ENCODE data around the gene CLEC2A. TPM values are rescaled to one million over a fixed set of nuclear protein-coding genes. Genes with fewer than 3 reads are reported as not detected.
A peak's percentile ranks its signal among the peaks of the same experiment; 100 is the strongest.

Gene CLEC2A
- total and polyA plus RNA-seq, 2 experiments from 2014 or later, result not detected

DNA sequence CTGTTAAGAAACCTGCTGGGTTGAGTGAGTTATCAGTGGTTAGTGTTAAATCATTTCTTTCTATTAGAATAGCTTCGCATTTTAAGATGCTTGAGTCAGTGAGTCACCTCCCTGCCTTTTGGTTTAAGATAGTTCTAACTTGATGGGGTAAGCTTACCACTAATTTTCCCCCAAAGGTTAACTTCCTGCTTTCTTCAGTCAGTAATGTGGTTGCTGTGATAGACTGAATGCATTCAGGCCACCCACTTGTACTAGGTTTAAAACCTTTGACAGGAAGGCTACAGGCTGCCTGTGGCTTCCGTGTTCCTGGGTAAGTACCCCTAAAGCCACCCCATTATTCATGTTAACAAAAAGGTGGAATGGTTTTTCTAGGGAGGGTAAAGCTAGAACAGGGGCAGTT lies 25.3 kb downstream of the CLEC2A start:
- H3K4me3 ChIP-seq, result no peak overlapping the region
- WGBS, 2 experiments (ENCODE audit: low coverage in 1 of 2, low lambda C conversion rate in 2 of 2, missing lambda C conversion rate in 2 of 2), result 47 to 62% methylated on average over 2 of the region's 2 CpGs
- peak; percentile 5 for DNase-seq
- H3K9me2 ChIP-seq (ENCODE audit: insufficient read depth), result no peaks in the 10 kb centered on the region
- no peaks in the 10 kb centered on the region for H4K20me1 ChIP-seq (ENCODE audit: insufficient read depth)
- H3K36me3 ChIP-seq (ENCODE audit: low read depth), result no peaks in the 10 kb centered on the region
- H3F3A ChIP-seq (ENCODE audit: insufficient read depth), result no peaks in the 10 kb centered on the region
- no peaks in the 10 kb centered on the region for H3K79me2 ChIP-seq (ENCODE audit: insufficient read depth)
- no peak overlapping the region for H3K27ac ChIP-seq
- H3K4me1 ChIP-seq (ENCODE audit: insufficient read depth), result no peaks in the 10 kb centered on the region
- H3K27me3 ChIP-seq (replicated peaks; ENCODE audit: insufficient read depth), result 0 out of 2 replicates have a peak, but pooled peaks cover 5% of the 10 kb centered on the region
- TF ChIP-seq EZH2 (IDR thresholded peaks at IDR 0.05; ENCODE audit: insufficient read depth, poor library complexity, severe bottlenecking) (no peak), EZH2phosphoT487 (IDR thresholded peaks at IDR 0.05; ENCODE audit: insufficient read depth, low read depth) (no peak)
- in situ Hi-C loops (cut with MboI), result no loop called here
- H3K9ac ChIP-seq, result no peak overlapping the region
- H3K4me2 ChIP-seq (ENCODE audit: unreplicated experiment), result no peak overlapping the region
- no peak overlapping the region for H2AFZ ChIP-seq
- H3K9me3 ChIP-seq (ENCODE audit: low read depth), result peaks cover 4% of the 10 kb centered on the region

DNA sequence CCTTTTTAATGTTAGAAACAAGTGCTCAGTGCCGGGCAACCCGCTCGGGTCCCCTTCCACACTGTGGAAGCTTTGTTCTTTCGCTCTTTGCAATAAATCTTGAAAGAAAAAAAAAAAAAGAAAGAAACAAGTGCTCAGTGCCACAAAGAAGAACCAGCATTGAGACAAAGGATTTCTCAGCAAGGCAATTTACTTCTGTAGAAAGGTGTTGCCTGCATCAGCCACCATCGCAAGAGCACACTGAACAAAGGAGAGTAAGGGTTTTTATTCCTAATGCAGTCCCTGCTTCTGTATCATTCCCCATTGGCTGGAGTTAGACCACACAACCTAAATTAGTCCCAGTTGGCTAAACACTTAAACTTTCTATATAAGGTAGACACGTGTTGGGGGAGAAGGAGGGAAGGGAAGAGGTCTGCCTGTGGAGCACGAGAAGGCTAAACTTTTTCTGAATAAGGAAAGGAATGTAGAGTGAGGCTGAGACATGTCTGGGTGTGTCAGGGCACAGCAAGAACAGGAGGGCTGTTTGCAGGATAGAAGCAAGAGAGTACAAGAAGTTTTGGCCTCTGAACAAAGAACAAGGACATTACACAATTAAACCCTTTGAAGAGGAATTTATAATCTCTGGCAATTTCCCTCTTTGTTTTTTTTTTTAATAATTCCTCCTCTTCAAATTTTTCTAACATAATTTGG lies 29.5 kb downstream of the CLEC2A start:
- Histone ChIP-seq H3K27me3 (replicated peaks; ENCODE audit: insufficient read depth) (peaks cover 5% of the 10 kb centered on the region; the same call in 1 of the 2 replicates), H3K9ac (no peak overlapping the region), H3K79me2 (ENCODE audit: insufficient read depth) (no peaks in the 10 kb centered on the region), H3K9me3 (ENCODE audit: low read depth) (no peaks in the 10 kb centered on the region), H3K36me3 (ENCODE audit: low read depth) (no peaks in the 10 kb centered on the region), H3F3A (ENCODE audit: insufficient read depth) (no peaks in the 10 kb centered on the region), H2AFZ (no peak overlapping the region), H3K4me2 (ENCODE audit: unreplicated experiment) (no peak overlapping the region), H3K4me3 (no peak overlapping the region), H3K4me1 (ENCODE audit: insufficient read depth) (no peaks in the 10 kb centered on the region), H3K27ac (no peak overlapping the region), H4K20me1 (ENCODE audit: insufficient read depth) (no peaks in the 10 kb centered on the region), H3K9me2 (ENCODE audit: insufficient read depth) (no peaks in the 10 kb centered on the region)
- 50 to 51% methylated on average over 7 of the region's 7 CpGs for WGBS, 2 experiments (ENCODE audit: low coverage in 1 of 2, low lambda C conversion rate in 2 of 2, missing lambda C conversion rate in 2 of 2)
- DNase-seq, result no peak
- TF ChIP-seq EZH2 (IDR thresholded peaks at IDR 0.05; ENCODE audit: insufficient read depth, poor library complexity, severe bottlenecking) (no peak), EZH2phosphoT487 (IDR thresholded peaks at IDR 0.05; ENCODE audit: insufficient read depth, low read depth) (no peak)
- in situ Hi-C loops (cut with MboI), result no loop called here

DNA sequence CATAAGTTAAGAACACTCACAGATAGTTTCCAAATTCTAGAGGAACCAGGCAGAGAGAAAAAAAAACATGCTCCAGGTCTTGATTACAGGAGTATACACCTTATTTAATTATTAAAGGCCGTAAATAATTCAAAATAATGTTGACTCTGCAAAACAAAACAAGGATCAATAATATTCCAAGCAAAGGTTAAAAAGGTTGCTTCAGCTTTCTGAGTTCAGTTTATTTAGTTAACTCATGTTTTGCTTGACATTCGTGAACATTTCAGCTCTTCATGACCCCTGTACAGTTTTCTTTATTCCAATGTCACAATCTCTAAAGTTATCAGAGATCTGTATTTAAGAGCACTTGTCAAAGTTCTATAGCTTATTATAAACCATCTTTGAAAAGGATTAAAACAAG lies 31.2 kb downstream of the CLEC2A start:
- in situ Hi-C loops (cut with MboI), result no loop called here
- no peaks in the 10 kb centered on the region for H3K9me3 ChIP-seq (ENCODE audit: low read depth)
- DNase-seq, result no peak
- H3K9me2 ChIP-seq (ENCODE audit: insufficient read depth), result no peaks in the 10 kb centered on the region
- no peak overlapping the region for H3K4me3 ChIP-seq
- no peak for TF ChIP-seq EZH2 (IDR thresholded peaks at IDR 0.05; ENCODE audit: insufficient read depth, poor library complexity, severe bottlenecking)
- TF ChIP-seq EZH2phosphoT487 (IDR thresholded peaks at IDR 0.05; ENCODE audit: insufficient read depth, low read depth), result no peak
- no peak overlapping the region for H3K27ac ChIP-seq
- no peaks in the 10 kb centered on the region for H4K20me1 ChIP-seq (ENCODE audit: insufficient read depth)
- no peak overlapping the region for H2AFZ ChIP-seq
- WGBS, 2 experiments (ENCODE audit: low coverage in 1 of 2, low lambda C conversion rate in 2 of 2, missing lambda C conversion rate in 2 of 2), result 29 to 41% methylated on average over 2 of the region's 2 CpGs
- no peaks in the 10 kb centered on the region for H3K4me1 ChIP-seq (ENCODE audit: insufficient read depth)
- H3K36me3 ChIP-seq (ENCODE audit: low read depth), result no peaks in the 10 kb centered on the region
- no peak overlapping the region for H3K4me2 ChIP-seq (ENCODE audit: unreplicated experiment)
- no peaks in the 10 kb centered on the region for H3K79me2 ChIP-seq (ENCODE audit: insufficient read depth)
- H3F3A ChIP-seq (ENCODE audit: insufficient read depth), result no peaks in the 10 kb centered on the region
- no peaks in the 10 kb centered on the region; the same call in 1 of the 2 replicates for H3K27me3 ChIP-seq (replicated peaks; ENCODE audit: insufficient read depth)
- H3K9ac ChIP-seq, result no peak overlapping the region

DNA sequence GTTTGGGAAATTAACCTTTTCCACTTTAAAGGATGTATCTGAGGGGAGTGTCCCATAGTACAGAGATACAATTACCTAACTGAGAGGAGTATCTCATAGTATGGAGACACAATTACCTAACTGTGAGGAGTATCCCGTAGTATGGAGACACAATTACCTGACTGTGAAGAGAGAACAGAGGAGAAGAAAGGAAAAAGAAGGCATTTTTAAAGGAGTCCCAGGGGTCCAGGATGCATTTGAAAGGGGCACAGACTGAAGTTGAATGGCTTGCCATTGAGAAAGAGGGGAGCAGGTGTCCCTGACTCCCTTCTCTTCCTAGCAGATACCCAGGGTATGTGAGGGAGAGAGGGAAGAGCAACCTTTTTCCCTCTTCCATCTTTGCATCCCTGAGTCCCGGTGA lies 33.0 kb downstream of the CLEC2A start:
- in situ Hi-C loops (cut with MboI), result no loop called here
- H3K79me2 ChIP-seq (ENCODE audit: insufficient read depth), result no peaks in the 10 kb centered on the region
- no peak for TF ChIP-seq EZH2 (IDR thresholded peaks at IDR 0.05; ENCODE audit: insufficient read depth, poor library complexity, severe bottlenecking)
- TF ChIP-seq EZH2phosphoT487 (IDR thresholded peaks at IDR 0.05; ENCODE audit: insufficient read depth, low read depth), result no peak
- no peak overlapping the region for H3K9ac ChIP-seq
- WGBS, 2 experiments (ENCODE audit: low coverage in 1 of 2, low lambda C conversion rate in 2 of 2, missing lambda C conversion rate in 2 of 2), result 50 to 53% methylated on average over 2 of the region's 2 CpGs
- no peaks in the 10 kb centered on the region for H3K4me1 ChIP-seq (ENCODE audit: insufficient read depth)
- no peak for DNase-seq
- no peak overlapping the region for H3K27ac ChIP-seq
- H3K9me3 ChIP-seq (ENCODE audit: low read depth), result no peaks in the 10 kb centered on the region
- H3K4me3 ChIP-seq, result no peak overlapping the region
- no peaks in the 10 kb centered on the region for H3K9me2 ChIP-seq (ENCODE audit: insufficient read depth)
- no peaks in the 10 kb centered on the region for H3F3A ChIP-seq (ENCODE audit: insufficient read depth)
- H3K4me2 ChIP-seq (ENCODE audit: unreplicated experiment), result no peak overlapping the region
- H2AFZ ChIP-seq, result no peak overlapping the region
- H3K27me3 ChIP-seq (replicated peaks; ENCODE audit: insufficient read depth), result no peaks in the 10 kb centered on the region; the same call in 1 of the 2 replicates
- no peaks in the 10 kb centered on the region for H4K20me1 ChIP-seq (ENCODE audit: insufficient read depth)
- no peaks in the 10 kb centered on the region for H3K36me3 ChIP-seq (ENCODE audit: low read depth)
